Activated naive CD4-positive, alpha-beta T cell treated with anti-CD3 and anti-CD28 coated beads, Interleukin-2, amount 10 ng/mL, durations not matched to agents 7 days and 5 days (primary cell): Measurements from ENCODE around the gene LCP2.

Experiments used
- CTCF ChIA-PET: fragments of 350-600 bp; sonication (Branson Sonifier 250); formaldehyde crosslinking; loops from one replicate; lab custom pipeline; 2021; ENCODE audit warnings: antibody characterized with exemption; lab: Charles Lee
- DNase-seq: peaks from one replicate; pipeline ENCODE4 v3.0.0-alpha.2; 2020
- H3K27ac Mint-ChIP-seq: one replicate; pipeline ENCODE4 v1.8.0; 2021; ENCODE audit warnings: mild to moderate bottlenecking, moderate library complexity, mixed read lengths
- H3K27me3 Mint-ChIP-seq: one replicate; pipeline ENCODE4 v1.8.0; 2021; ENCODE audit warnings: mild to moderate bottlenecking, mixed read lengths
- H3K36me3 Mint-ChIP-seq: one replicate; pipeline ENCODE4 v1.8.0; 2021; ENCODE audit warnings: mixed read lengths
- H3K4me1 Mint-ChIP-seq: one replicate; pipeline ENCODE4 v1.8.0; 2021; ENCODE audit warnings: mixed read lengths
- H3K4me3 Mint-ChIP-seq: one replicate; pipeline ENCODE4 v1.8.0; 2021; ENCODE audit warnings: mild to moderate bottlenecking, moderate library complexity, mixed read lengths
- H3K9me3 Mint-ChIP-seq: one replicate; pipeline ENCODE4 v1.8.0; 2021; ENCODE audit warnings: mixed read lengths

LCP2 gene

DNA sequence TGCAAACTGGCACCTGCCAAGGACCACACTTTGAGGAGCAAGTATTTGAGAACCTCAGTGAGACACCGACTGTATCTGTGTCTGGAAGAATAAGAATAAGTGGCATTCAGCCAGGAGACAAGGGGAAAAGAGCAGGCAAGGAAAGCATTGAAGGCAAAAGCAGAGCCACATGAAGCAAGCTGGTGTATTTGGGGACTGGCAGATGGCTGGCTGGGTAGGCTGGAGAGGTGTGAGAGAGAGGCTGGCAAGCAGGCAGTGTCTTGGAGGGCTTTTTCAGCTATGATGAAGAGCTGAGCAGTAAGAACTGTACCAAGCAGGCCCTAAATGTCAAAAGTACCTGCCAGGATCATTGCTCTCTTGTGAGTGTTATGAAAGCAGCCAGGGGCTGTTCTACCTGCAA is 78.9 kb downstream of the LCP2 start:
- DNase-seq = no peak
- H3K9me3 Mint-ChIP-seq = no peaks in the 10 kb centered on the region
- H3K4me1 Mint-ChIP-seq = no peaks in the 10 kb centered on the region
- no peaks in the 10 kb centered on the region for H3K36me3 Mint-ChIP-seq
- H3K27me3 Mint-ChIP-seq = no peaks in the 10 kb centered on the region
- CTCF ChIA-PET = interaction anchor here (2.1 kb wide), 1 partner anchor 120 kb away, joined by 5 read pairs; no protein-coding TSS in a partner anchor
- H3K4me3 Mint-ChIP-seq = no peak overlapping the region
- H3K27ac Mint-ChIP-seq = no peak overlapping the region

DNA sequence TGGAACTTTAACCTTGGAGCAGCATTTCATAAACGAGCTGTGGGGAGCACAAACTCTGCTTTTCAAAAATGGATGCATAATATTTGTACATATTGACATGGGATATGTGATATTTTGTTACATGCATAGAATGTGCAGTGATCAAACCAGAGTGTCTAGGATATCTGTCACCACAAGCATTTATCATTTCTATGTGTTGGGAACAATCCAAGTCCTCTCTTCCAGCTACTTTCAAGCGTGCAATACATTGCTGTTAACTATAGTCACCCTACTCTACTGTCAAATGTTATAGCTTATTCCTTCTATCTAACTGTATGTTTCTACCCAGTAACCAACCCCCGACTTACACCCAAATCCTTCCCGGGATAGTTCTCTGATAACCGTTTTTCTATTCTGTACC is 79.7 kb downstream of the LCP2 start:
- Mint-ChIP-seq H3K9me3 (no peaks in the 10 kb centered on the region), H3K27me3 (peaks cover 3% of the 10 kb centered on the region), H3K27ac (no peak overlapping the region), H3K4me3 (no peak overlapping the region), H3K4me1 (no peaks in the 10 kb centered on the region), H3K36me3 (no peaks in the 10 kb centered on the region)
- no peak for DNase-seq
- CTCF ChIA-PET = interaction anchor here (0.7 to 2.2 kb wide), 6 partner anchors 8 to 210 kb away, joined by 3 to 8 read pairs (median 4); no protein-coding TSS in a partner anchor

DNA sequence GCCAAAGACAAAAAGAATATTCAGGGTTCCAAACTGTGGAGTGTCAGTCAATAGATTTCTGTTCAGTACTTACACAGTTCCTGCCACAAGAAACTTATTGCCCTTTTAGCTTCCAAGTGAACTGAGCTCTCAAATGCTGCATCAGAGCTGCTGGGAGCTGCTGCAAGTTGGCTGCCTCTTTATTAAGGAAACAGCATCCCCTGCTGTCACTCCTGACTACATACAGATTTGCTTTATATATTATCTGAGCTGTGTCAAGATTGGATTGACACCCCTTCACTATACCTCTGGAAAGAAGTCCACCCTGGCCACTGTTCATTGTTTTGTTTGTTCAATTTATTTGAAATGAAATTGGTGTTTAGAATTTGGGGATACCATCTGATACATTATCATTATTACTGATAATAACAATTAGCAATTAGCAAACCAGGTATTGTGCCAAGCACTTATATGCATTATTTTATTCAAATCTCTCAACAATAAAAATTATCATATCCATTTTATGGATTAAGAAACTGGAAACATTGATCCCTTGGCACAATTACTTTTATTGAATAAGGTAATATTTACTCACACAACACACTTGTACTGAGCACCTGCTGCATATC is 81.2 kb downstream of the LCP2 start:
- Mint-ChIP-seq H3K9me3 (no peaks in the 10 kb centered on the region), H3K4me3 (no peak overlapping the region), H3K36me3 (no peaks in the 10 kb centered on the region), H3K4me1 (no peaks in the 10 kb centered on the region), H3K27ac (no peak overlapping the region), H3K27me3 (peaks cover 11% of the 10 kb centered on the region)
- CTCF ChIA-PET = interaction anchor here (0.6 to 2.2 kb wide), 5 partner anchors 9 to 180 kb away, joined by 3 to 8 read pairs (median 3); no protein-coding TSS in a partner anchor
- DNase-seq = no peak

- CTCF ChIA-PET = interaction anchor here (2.5 kb wide), 1 partner anchor 27 kb away, joined by 6 read pairs; no protein-coding TSS in a partner anchor
- Mint-ChIP-seq H3K4me3 (no peak overlapping the region), H3K27ac (no peak overlapping the region)
Observed at GRCh38 chr5:170211575-170212334, 85.8 kb downstream of the LCP2 start.

GRCh38 chr5:170206958-170207357 is 90.6 kb downstream of the LCP2 start:
- CTCF ChIA-PET = no interaction called here

More at GRCh38 chr5:170211575-170212334, 85.8 kb downstream of the LCP2 start:
- Mint-ChIP-seq H3K4me1 (no peaks in the 10 kb centered on the region), H3K36me3 (no peaks in the 10 kb centered on the region), H3K27me3 (peaks cover 22% of the 10 kb centered on the region), H3K9me3 (no peaks in the 10 kb centered on the region)
- DNase-seq = no peak

DNA sequence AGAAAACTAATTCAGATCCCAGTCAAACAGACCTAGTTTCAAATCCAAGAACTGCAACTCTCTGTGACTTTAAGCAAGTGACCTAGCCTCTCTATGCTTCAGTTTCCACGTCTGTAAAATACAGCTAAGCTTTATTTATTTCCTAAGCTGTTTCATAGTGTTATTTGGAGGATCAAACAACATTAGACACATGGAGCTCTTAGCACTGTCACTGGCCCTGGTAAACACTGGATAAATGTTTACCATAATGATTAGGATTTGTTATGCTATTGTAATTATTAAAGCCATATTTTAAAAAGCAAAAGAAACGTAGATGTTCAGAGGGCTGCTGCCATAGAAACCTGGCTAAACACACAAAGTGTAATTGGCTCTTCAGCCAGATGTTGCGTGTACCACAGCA is 91.4 kb downstream of the LCP2 start:
- no peak overlapping the region for H3K4me3 Mint-ChIP-seq
- H3K27ac Mint-ChIP-seq = no peak overlapping the region
- H3K9me3 Mint-ChIP-seq = no peaks in the 10 kb centered on the region
- no peaks in the 10 kb centered on the region for H3K4me1 Mint-ChIP-seq
- CTCF ChIA-PET = interaction anchor here (1.0 kb wide), 1 partner anchor 18 kb away, joined by 3 read pairs; no protein-coding TSS in a partner anchor
- peaks cover 31% of the 10 kb centered on the region for H3K27me3 Mint-ChIP-seq
- H3K36me3 Mint-ChIP-seq = no peaks in the 10 kb centered on the region
- no peak for DNase-seq

More at GRCh38 chr5:170206958-170207357, 90.6 kb downstream of the LCP2 start:
- Mint-ChIP-seq H3K9me3 (no peaks in the 10 kb centered on the region), H3K27me3 (peaks cover 31% of the 10 kb centered on the region), H3K36me3 (no peaks in the 10 kb centered on the region), H3K27ac (no peak overlapping the region), H3K4me1 (no peaks in the 10 kb centered on the region), H3K4me3 (no peak overlapping the region)
- DNase-seq = no peak

DNA sequence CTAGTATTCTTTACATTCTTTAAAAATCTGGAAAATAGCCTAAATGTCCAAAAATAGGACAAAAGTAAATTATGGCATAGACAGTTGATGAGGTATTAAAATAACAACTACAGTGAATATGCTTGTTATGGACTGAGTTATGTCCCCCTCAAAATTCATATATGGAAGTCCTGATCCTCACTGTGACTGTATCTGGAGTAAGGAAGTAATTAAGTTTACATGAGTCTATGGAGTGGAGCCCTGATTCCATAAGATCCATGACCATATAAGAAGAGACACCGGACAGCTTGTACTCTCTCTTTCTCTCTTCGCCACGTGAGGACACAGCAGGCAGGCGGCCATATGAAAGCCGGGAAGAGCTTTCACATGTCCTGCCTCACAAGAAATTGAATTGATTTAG is 93.4 kb downstream of the LCP2 start:
- DNase-seq = no peak
- Mint-ChIP-seq H3K27ac (no peak overlapping the region), H3K9me3 (no peaks in the 10 kb centered on the region), H3K36me3 (no peaks in the 10 kb centered on the region), H3K4me3 (no peak overlapping the region), H3K4me1 (no peaks in the 10 kb centered on the region), H3K27me3 (peaks cover 36% of the 10 kb centered on the region)
- CTCF ChIA-PET = no interaction called here

- CTCF ChIA-PET = no interaction called here
Observed at GRCh38 chr5:170202117-170202516, 95.5 kb downstream of the LCP2 start.

GRCh38 chr5:170201311-170201710 is 96.3 kb downstream of the LCP2 start:
- no peaks in the 10 kb centered on the region for H3K9me3 Mint-ChIP-seq

More at GRCh38 chr5:170202117-170202516, 95.5 kb downstream of the LCP2 start:
- no peak overlapping the region for H3K27ac Mint-ChIP-seq
- H3K36me3 Mint-ChIP-seq = no peaks in the 10 kb centered on the region
- no peaks in the 10 kb centered on the region for H3K9me3 Mint-ChIP-seq
- peaks cover 43% of the 10 kb centered on the region for H3K27me3 Mint-ChIP-seq
- no peaks in the 10 kb centered on the region for H3K4me1 Mint-ChIP-seq
- no peak overlapping the region for H3K4me3 Mint-ChIP-seq
- DNase-seq = no peak

GRCh38 chr5:170200876-170201275 is 96.7 kb downstream of the LCP2 start:
- Mint-ChIP-seq H3K9me3 (no peaks in the 10 kb centered on the region), H3K27me3 (peaks cover 44% of the 10 kb centered on the region), H3K4me3 (no peak overlapping the region), H3K4me1 (no peaks in the 10 kb centered on the region), H3K27ac (no peak overlapping the region), H3K36me3 (no peaks in the 10 kb centered on the region)
- no peak for DNase-seq
- CTCF ChIA-PET = interaction anchor here (1.1 kb wide), 1 partner anchor 234 kb away, joined by 3 read pairs; no protein-coding TSS in a partner anchor

More at GRCh38 chr5:170201311-170201710, 96.3 kb downstream of the LCP2 start:
- H3K4me1 Mint-ChIP-seq = no peaks in the 10 kb centered on the region
- H3K27ac Mint-ChIP-seq = no peak overlapping the region
- no peak for DNase-seq
- H3K36me3 Mint-ChIP-seq = no peaks in the 10 kb centered on the region
- peaks cover 42% of the 10 kb centered on the region for H3K27me3 Mint-ChIP-seq
- H3K4me3 Mint-ChIP-seq = no peak overlapping the region
- CTCF ChIA-PET = no interaction called here
